ENCODE measurements around the gene NLK. TPM values are rescaled to one million over a fixed set of nuclear protein-coding genes. Genes with fewer than 3 reads are reported as not detected.

Gene NLK
- total and polyA plus RNA-seq, 2 donors (not counting 3 experiments of a cell fraction or from before 2014, with no cell fraction given), result 23.8 to 34.2 TPM

GRCh38 chr17:28193241-28193640, 150.8 kb downstream of the NLK start:
- intact Hi-C loops (cut with micrococcal nuclease) (no loop called here), dilution Hi-C loops (cut with MboI; ENCODE audit: extremely low pct_ligation_motif_present, low sequenced_read_pairs) (no loop called here)
- Histone ChIP-seq H3K4me1 (ENCODE audit: control insufficient read depth, extremely low read depth, insufficient read depth, low read length) (peaks cover 16% of the 10 kb centered on the region), H4K20me1 (replicated peaks; ENCODE audit: control insufficient read depth, extremely low read depth, insufficient read depth, low read length) (no peaks in the 10 kb centered on the region), H3K9me1 (replicated peaks; ENCODE audit: control insufficient read depth, extremely low read depth, insufficient read depth, low read length) (no peaks in the 10 kb centered on the region), H3K79me2 (ENCODE audit: control insufficient read depth, insufficient read depth, low read length) (no peaks in the 10 kb centered on the region), H3K9me3 (replicated peaks; ENCODE audit: control insufficient read depth, insufficient read depth, low read length) (no peaks in the 10 kb centered on the region), H3K4me3 (replicated peaks in 1 of 3; ENCODE audit: insufficient read depth in 1 of 3, low read depth in 1 of 3, low read length in 3 of 3) (no peak overlapping the region), H3K9ac (replicated peaks; ENCODE audit: extremely low read depth, insufficient read depth, low read length) (no peak overlapping the region), H3K36me3 (ENCODE audit: control insufficient read depth in 2 of 2, extremely low read depth in 1 of 2, insufficient read depth in 2 of 2, low read length in 2 of 2) (peaks cover 5 to 6% of the 10 kb centered on the region in 2 experiments), H3K4me2 (ENCODE audit: insufficient read depth, low read length) (no peak overlapping the region), H3K27me3 (ENCODE audit: control insufficient read depth in 2 of 2, insufficient read depth in 2 of 2, low read length in 2 of 2) (no peaks in the 10 kb centered on the region), H3K27ac (ENCODE audit: insufficient read depth, low read depth, low read length) (no peak overlapping the region), H2AFZ (ENCODE audit: low read depth, low read length) (no peak overlapping the region)
- FAIRE-seq (no peak), DNase-seq (ENCODE audit: low read depth, low spot score) (no peak)
- POLR2A ChIA-PET, result no interaction called here
- no TSS peak for BruUV-seq (replicated peaks)
- no peak for TF ChIP-seq EZH2 (IDR thresholded peaks at IDR 0.05; ENCODE audit: borderline replicate concordance, low read depth, low read length, severe bottlenecking)
- TF ChIP-seq FOS (IDR thresholded peaks at IDR 0.05; ENCODE audit: borderline replicate concordance, insufficient read depth, low read length), result no peak
- no peak for TF ChIP-seq MAX (IDR thresholded peaks at IDR 0.05; ENCODE audit: insufficient read depth, insufficient read length)
- no peak for TF ChIP-seq MYC (IDR thresholded peaks at IDR 0.05; ENCODE audit: low read depth, low read length)
- no peak for TF ChIP-seq POLR2AphosphoS5 (IDR thresholded peaks at IDR 0.05; ENCODE audit: insufficient read depth, low read depth, low read length)
- TF ChIP-seq CTCF (IDR thresholded peaks at IDR 0.05; ENCODE audit: extremely low read depth in 1 of 2, insufficient read depth in 1 of 2, low read depth in 1 of 2, low read length in 2 of 2), result no peak
- no peak for TF ChIP-seq JUN (IDR thresholded peaks at IDR 0.05; ENCODE audit: borderline replicate concordance, insufficient read depth, insufficient read length, low read depth)
- TF ChIP-seq GATA2 (IDR thresholded peaks at IDR 0.05; ENCODE audit: insufficient read depth, insufficient read length, low read depth, low read length), result no peak
- no peak for TF ChIP-seq POLR2A (IDR thresholded peaks at IDR 0.05; ENCODE audit: low read depth, low read length)
- CTCF ChIA-PET, result interaction anchor here (1.6 kb wide), 1 partner anchor 388 kb away, joined by 5 read pairs; no protein-coding TSS in a partner anchor

Measured in endothelial cell of umbilical vein (primary cell).